A549 (cell line): ENCODE data around the gene BRCA2.

Experiments used
- JUN ChIP-seq, 2 experiments: fragments of >200 bp; sonication (Bioruptor Twin); formaldehyde crosslinking; IDR thresholded peaks; 2 replicates in 1 of 2; 3 replicates in 1 of 2; pipeline ENCODE4 v1.6.1; 2016 to 2017
- POLR2A ChIP-seq: IDR thresholded peaks from 2 replicates; pipeline ENCODE4 v1.6.1; 2012; ENCODE audit warnings: mild to moderate bottlenecking, low read length
- SMC3 ChIP-seq: fragments of >200 bp; sonication (Bioruptor Twin); formaldehyde crosslinking; IDR thresholded peaks from 3 replicates; pipeline ENCODE4 v1.6.1; 2018; ENCODE audit warnings: inconsistent platforms
- TF ChIP-seq, protein P1 (sequence below): fragments of >200 bp; sonication (Bioruptor Twin); formaldehyde crosslinking; IDR thresholded peaks from 3 replicates; pipeline ENCODE4 v1.5.1; 2016

DNA sequence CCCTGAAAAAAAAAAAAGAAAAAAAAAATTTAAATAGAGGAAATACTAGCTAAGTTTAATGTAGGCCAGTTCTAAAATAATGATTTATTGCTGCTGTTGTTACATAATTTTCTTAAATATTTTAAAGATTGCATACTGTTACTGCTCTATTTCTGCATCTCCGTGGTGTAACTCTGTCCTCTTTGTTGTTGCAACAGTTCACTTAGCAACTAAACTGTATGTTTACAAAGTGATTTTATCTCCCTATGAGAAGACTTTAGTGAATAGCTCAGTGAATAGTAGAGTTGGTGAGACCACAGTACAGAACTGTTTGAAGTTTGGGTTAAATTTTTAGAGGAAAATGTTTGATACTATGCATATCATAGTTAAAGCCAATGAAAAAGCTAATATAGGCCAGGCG, 19.4 kb downstream of the BRCA2 start:
- TF ChIP-seq, protein P1, sequence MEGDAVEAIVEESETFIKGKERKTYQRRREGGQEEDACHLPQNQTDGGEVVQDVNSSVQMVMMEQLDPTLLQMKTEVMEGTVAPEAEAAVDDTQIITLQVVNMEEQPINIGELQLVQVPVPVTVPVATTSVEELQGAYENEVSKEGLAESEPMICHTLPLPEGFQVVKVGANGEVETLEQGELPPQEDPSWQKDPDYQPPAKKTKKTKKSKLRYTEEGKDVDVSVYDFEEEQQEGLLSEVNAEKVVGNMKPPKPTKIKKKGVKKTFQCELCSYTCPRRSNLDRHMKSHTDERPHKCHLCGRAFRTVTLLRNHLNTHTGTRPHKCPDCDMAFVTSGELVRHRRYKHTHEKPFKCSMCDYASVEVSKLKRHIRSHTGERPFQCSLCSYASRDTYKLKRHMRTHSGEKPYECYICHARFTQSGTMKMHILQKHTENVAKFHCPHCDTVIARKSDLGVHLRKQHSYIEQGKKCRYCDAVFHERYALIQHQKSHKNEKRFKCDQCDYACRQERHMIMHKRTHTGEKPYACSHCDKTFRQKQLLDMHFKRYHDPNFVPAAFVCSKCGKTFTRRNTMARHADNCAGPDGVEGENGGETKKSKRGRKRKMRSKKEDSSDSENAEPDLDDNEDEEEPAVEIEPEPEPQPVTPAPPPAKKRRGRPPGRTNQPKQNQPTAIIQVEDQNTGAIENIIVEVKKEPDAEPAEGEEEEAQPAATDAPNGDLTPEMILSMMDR, result no peak
- TF ChIP-seq JUN (IDR thresholded peaks at IDR 0.05) (no peak), POLR2A (no peak), SMC3 (no peak)
